GM23248 (cell line): ENCODE data around the gene MPP3. TPM values are rescaled to one million over a fixed set of nuclear protein-coding genes. Genes with fewer than 3 reads are reported as not detected.

ENCODE experiments used
- DNase-seq: peaks from one replicate; pipeline ENCODE4 v3.0.0-alpha.2; 2015
- H2AFZ ChIP-seq: fragments of 200-600 bp; sonication (generic); 2 replicates; pipeline ENCODE4 v1.6.1; 2016; ENCODE audit warnings: antibody characterized with exemption
- H3F3A ChIP-seq: fragments of 200-600 bp; sonication (generic); 2 replicates; pipeline ENCODE4 v1.6.1; 2016; ENCODE audit warnings: mild to moderate bottlenecking, antibody characterized with exemption, mixed run types; ENCODE audit not compliant: insufficient read depth
- H3K27ac ChIP-seq: fragments of 200-600 bp; sonication (generic); 2 replicates; pipeline ENCODE4 v1.5.1; 2016; ENCODE audit warnings: mild to moderate bottlenecking
- H3K27me3 ChIP-seq: fragments of 200-600 bp; sonication (generic); replicated peaks from 2 replicates; pipeline ENCODE4 v1.6.1; 2016; ENCODE audit warnings: mild to moderate bottlenecking; ENCODE audit not compliant: insufficient read depth
- H3K36me3 ChIP-seq: fragments of 200-600 bp; sonication (generic); 2 replicates; pipeline ENCODE4 v1.6.1; 2016; ENCODE audit warnings: low read depth, mild to moderate bottlenecking
- H3K4me1 ChIP-seq: fragments of 200-600 bp; sonication (generic); 2 replicates; pipeline ENCODE4 v1.6.1; 2016; ENCODE audit warnings: mild to moderate bottlenecking; ENCODE audit not compliant: insufficient read depth
- H3K4me2 ChIP-seq: fragments of 200-600 bp; sonication (generic); one replicate; pipeline ENCODE4 v1.6.1; 2016; ENCODE audit warnings: mild to moderate bottlenecking; ENCODE audit not compliant: unreplicated experiment
- H3K4me3 ChIP-seq: fragments of 200-600 bp; sonication (generic); 2 replicates; pipeline ENCODE4 v1.5.1; 2016; ENCODE audit warnings: mild to moderate bottlenecking
- H3K79me2 ChIP-seq: fragments of 200-600 bp; sonication (generic); 2 replicates; pipeline ENCODE4 v1.6.1; 2016; ENCODE audit warnings: mild to moderate bottlenecking; ENCODE audit not compliant: insufficient read depth
- H3K9ac ChIP-seq: fragments of 200-600 bp; sonication (generic); 2 replicates; pipeline ENCODE4 v1.6.1; 2016; ENCODE audit warnings: mild to moderate bottlenecking
- H3K9me2 ChIP-seq: fragments of 200-600 bp; sonication (generic); 2 replicates; pipeline ENCODE4 v1.6.1; 2016; ENCODE audit warnings: mixed run types, mild to moderate bottlenecking, moderate library complexity; ENCODE audit not compliant: insufficient read depth
- H3K9me3 ChIP-seq: fragments of 200-600 bp; sonication (generic); one replicate; pipeline ENCODE4 v1.6.1; 2017; ENCODE audit warnings: low read depth
- H4K20me1 ChIP-seq: fragments of 200-600 bp; sonication (generic); 2 replicates; pipeline ENCODE4 v1.6.0; 2016; ENCODE audit not compliant: insufficient read depth
- EZH2 ChIP-seq: fragments of 200-600 bp; sonication (generic); IDR thresholded peaks from 2 replicates; pipeline ENCODE4 v1.6.1; 2018; ENCODE audit warnings: antibody characterized with exemption, mild to moderate bottlenecking; ENCODE audit not compliant: insufficient read depth, poor library complexity, severe bottlenecking
- EZH2phosphoT487 ChIP-seq: fragments of 200-600 bp; sonication (generic); IDR thresholded peaks from 2 replicates; pipeline ENCODE4 v1.6.1; 2018; ENCODE audit warnings: antibody characterized with exemption, moderate library complexity, mild to moderate bottlenecking, low read depth; ENCODE audit not compliant: insufficient read depth
- WGBS, 2 experiments: methylation state at CpG; one replicate each; pipeline ENCODE4 v1.1.6; 2015 to 2017; ENCODE audit warnings: low lambda C conversion rate in 2 of 2, low coverage in 1 of 2; ENCODE audit errors: missing lambda C conversion rate in 2 of 2; 5-methylcytosine and 5-hydroxymethylcytosine counted together
- in situ Hi-C: fragments of 300-500 bp; cut with MboI; formaldehyde crosslinking; loops from 2 replicates; pipeline ENCODE4 v1.15.0; 2020
- polyA plus RNA-seq: library from polyadenylated mRNA; unstranded; fragments of >200 nt; fragmentation: Nextera tagmentation; extraction: Ambion mirVana; gene quantifications from 2 replicates; pipeline ENCODE4 v1.2.1, GENCODE V29; 2016
- total RNA-seq: library from RNA; depleted of rRNA; stranded (reverse); fragments of >200 nt; shearing (Covaris generic); gene quantifications from 2 replicates; pipeline ENCODE4 v1.2.3, GENCODE V29; 2014; rRNA removed

MPP3 gene
- total and polyA plus RNA-seq, 2 experiments from 2014 or later: 6.3 to 6.6 TPM

- TF ChIP-seq EZH2phosphoT487: no peak
- TF ChIP-seq EZH2: no peak
- Histone ChIP-seq H3K9me2 (no peaks in the 10 kb centered on the region), H3K9ac (no peak overlapping the region), H3K27ac (no peak overlapping the region), H3K4me2 (no peak overlapping the region), H3K4me1 (peaks cover 9% of the 10 kb centered on the region; the same call in 1 of the 2 replicates), H3K4me3 (no peak overlapping the region), H2AFZ (no peak overlapping the region), H3F3A (peaks cover 3% of the 10 kb centered on the region; the same call in 1 of the 2 replicates), H3K36me3 (no peaks in the 10 kb centered on the region), H3K27me3 (0 out of 2 replicates have a peak, but pooled peaks cover 13% of the 10 kb centered on the region), H3K79me2 (no peaks in the 10 kb centered on the region), H3K9me3 (no peaks in the 10 kb centered on the region), H4K20me1 (no peaks in the 10 kb centered on the region)
- in situ Hi-C loops: no loop called here
- 84 to 91% methylated on average over 28 to 60 of the region's 60 CpGs for WGBS, 2 experiments
- no peak for DNase-seq
Observed at GRCh38 chr17:43755389-43755875, 77.5 kb downstream of the MPP3 start.

- H3K4me1 ChIP-seq: peaks cover 13% of the 10 kb centered on the region
- no peaks in the 10 kb centered on the region for H3K36me3 ChIP-seq
- DNase-seq: no peak
- 63 to 81% methylated on average over 12 to 21 of the region's 21 CpGs for WGBS, 2 experiments
- H2AFZ ChIP-seq: no peak overlapping the region
- no peak overlapping the region for H3K27ac ChIP-seq
- H3K9me3 ChIP-seq: no peaks in the 10 kb centered on the region
- no peak overlapping the region for H3K4me2 ChIP-seq
- no peaks in the 10 kb centered on the region for H3K79me2 ChIP-seq
- in situ Hi-C loops: no loop called here
- no peak overlapping the region for H3K9ac ChIP-seq
- 0 out of 2 replicates have a peak, but pooled peaks cover 13% of the 10 kb centered on the region for H3K27me3 ChIP-seq
- H4K20me1 ChIP-seq: no peaks in the 10 kb centered on the region
- peaks cover 3% of the 10 kb centered on the region; the same call in 1 of the 2 replicates for H3F3A ChIP-seq
- TF ChIP-seq EZH2 (no peak), EZH2phosphoT487 (no peak)
- no peaks in the 10 kb centered on the region for H3K9me2 ChIP-seq
- H3K4me3 ChIP-seq: no peak overlapping the region
Observed at GRCh38 chr17:43754947-43755346, 78.0 kb downstream of the MPP3 start.

- no peaks in the 10 kb centered on the region for H4K20me1 ChIP-seq
- 0 out of 2 replicates have a peak, but pooled peaks cover 10% of the 10 kb centered on the region for H3K27me3 ChIP-seq
- no peak overlapping the region for H3K27ac ChIP-seq
- no peak overlapping the region for H3K9ac ChIP-seq
- H3K36me3 ChIP-seq: no peaks in the 10 kb centered on the region
- peaks cover 7% of the 10 kb centered on the region for H3F3A ChIP-seq
- H3K79me2 ChIP-seq: no peaks in the 10 kb centered on the region
- H3K9me3 ChIP-seq: no peaks in the 10 kb centered on the region
- H3K4me3 ChIP-seq: no peak overlapping the region
- no peaks in the 10 kb centered on the region for H3K9me2 ChIP-seq
- in situ Hi-C loops: no loop called here
- WGBS, 2 experiments: 30 to 32% methylated on average over 5 of the region's 5 CpGs
- peaks cover 21% of the 10 kb centered on the region for H3K4me1 ChIP-seq
- peak; percentile 66 for DNase-seq
- TF ChIP-seq EZH2 (no peak), EZH2phosphoT487 (no peak)
- H2AFZ ChIP-seq: no peak overlapping the region
- H3K4me2 ChIP-seq: no peak overlapping the region
Observed at GRCh38 chr17:43753493-43754129, 79.3 kb downstream of the MPP3 start.

Other genes starting within 250 kb of the MPP3 start
- not detected in 2 replicates for gene MEOX1, start 171.2 kb downstream of the MPP3 start, total RNA-seq
- not detected in 2 replicates for gene MEOX1, start 171.2 kb downstream of the MPP3 start, polyA plus RNA-seq
- not detected in 2 replicates for gene SOST, start 74.4 kb downstream of the MPP3 start, total RNA-seq
- gene SOST, start 74.4 kb downstream of the MPP3 start, polyA plus RNA-seq: not detected in 2 replicates
- gene DUSP3, start 54.2 kb downstream of the MPP3 start, total RNA-seq: 24.9 and 26.3 TPM in 2 replicates
- gene DUSP3, start 54.2 kb downstream of the MPP3 start, polyA plus RNA-seq: 23.1 and 23.9 TPM in 2 replicates
- gene CFAP97D1, start 52.7 kb downstream of the MPP3 start, total RNA-seq: not detected in 2 replicates
- gene CFAP97D1, start 52.7 kb downstream of the MPP3 start, polyA plus RNA-seq: not detected in 2 replicates
- gene CD300LG, start 14.0 kb upstream of the MPP3 start, total RNA-seq: not detected in 2 replicates
- not detected in 2 replicates for gene CD300LG, start 14.0 kb upstream of the MPP3 start, polyA plus RNA-seq
- gene MPP2, start 74.4 kb upstream of the MPP3 start, total RNA-seq: 5.1 and 13.8 TPM in 2 replicates
- 3.8 and 4.1 TPM in 2 replicates for gene MPP2, start 74.4 kb upstream of the MPP3 start, polyA plus RNA-seq
- not detected in 2 replicates for gene PPY, start 109.3 kb upstream of the MPP3 start, total RNA-seq
- not detected in 2 replicates for gene PPY, start 109.3 kb upstream of the MPP3 start, polyA plus RNA-seq
- gene PYY, start 120.8 kb upstream of the MPP3 start, total RNA-seq: not detected in 2 replicates
- not detected in 2 replicates for gene PYY, start 120.8 kb upstream of the MPP3 start, polyA plus RNA-seq
- gene NAGS, start 171.5 kb upstream of the MPP3 start, total RNA-seq: 1.8 and 2.8 TPM in 2 replicates
- gene NAGS, start 171.5 kb upstream of the MPP3 start, polyA plus RNA-seq: 1.6 and 2.3 TPM in 2 replicates
- 25.5 and 45.4 TPM in 2 replicates for gene TMEM101, start 181.8 kb upstream of the MPP3 start, total RNA-seq
- gene TMEM101, start 181.8 kb upstream of the MPP3 start, polyA plus RNA-seq: 24.4 and 25.0 TPM in 2 replicates
- gene LSM12, start 233.5 kb upstream of the MPP3 start, total RNA-seq: 36.1 and 49.4 TPM in 2 replicates
- 122 and 125 TPM in 2 replicates for gene LSM12, start 233.5 kb upstream of the MPP3 start, polyA plus RNA-seq
- 57.4 and 68.5 TPM in 2 replicates for gene G6PC3, start 237.6 kb upstream of the MPP3 start, total RNA-seq
- 121 and 128 TPM in 2 replicates for gene G6PC3, start 237.6 kb upstream of the MPP3 start, polyA plus RNA-seq